Caco-2 (cell line): Measurements from ENCODE around the gene IRF4. TPM values are rescaled to one million over a fixed set of nuclear protein-coding genes. Genes with fewer than 3 reads are reported as not detected.

Experiments used
- BruUV-seq: library from RNA; stranded (reverse); fragments of 400-500 nt; replicated peaks from 2 replicates; lab custom pipeline; 2021; lab: Mats Ljungman, UMichigan
- CTCF ChIA-PET: fragments of 300-600 bp; sonication (Branson Sonifier 250); formaldehyde crosslinking; loops from one replicate; lab custom pipeline; 2022; ENCODE audit warnings: antibody characterized with exemption; lab: Charles Lee
- POLR2A ChIA-PET: fragments of 300-600 bp; sonication (Branson Sonifier 250); formaldehyde crosslinking; loops from one replicate; lab custom pipeline; 2022; ENCODE audit warnings: antibody characterized with exemption; lab: Charles Lee
- DNase-seq, 2 experiments: peaks; one replicate each; pipeline versions ENCODE4 v3.0.0 to v3.0.0-alpha.2; 2020 to 2022
- H3K27me3 ChIP-seq: replicated peaks from 2 replicates; pipeline ENCODE4 v1.6.0; 2011; ENCODE audit warnings: low read length; ENCODE audit not compliant: control insufficient read depth, insufficient read depth
- H3K36me3 ChIP-seq: 2 replicates; pipeline ENCODE4 v1.5.1; 2011; ENCODE audit warnings: low read length; ENCODE audit not compliant: control insufficient read depth, insufficient read depth
- H3K4me1 ChIP-seq: fragments of 250-450 bp; sonication (Bioruptor Pico); 2 replicates; pipeline ENCODE4 v1.5.1; 2020; ENCODE audit warnings: mild to moderate bottlenecking
- H3K4me3 ChIP-seq: 2 replicates; pipeline ENCODE4 v1.5.1; 2011; ENCODE audit warnings: low read depth, mild to moderate bottlenecking, control low read depth, low read length
- H3K9me3 ChIP-seq: fragments of 250-450 bp; sonication (Bioruptor Pico); 2 replicates; pipeline ENCODE4 v1.5.1; 2020; ENCODE audit warnings: mild to moderate bottlenecking, moderate library complexity
- H3K27ac Mint-ChIP-seq: one replicate; pipeline ENCODE4 v1.8.0; 2022; ENCODE audit warnings: mixed read lengths; ENCODE audit not compliant: unreplicated experiment
- H3K27me3 Mint-ChIP-seq: one replicate; pipeline ENCODE4 v1.8.0; 2022; ENCODE audit warnings: mixed read lengths; ENCODE audit not compliant: insufficient read depth, unreplicated experiment
- H3K36me3 Mint-ChIP-seq: one replicate; pipeline ENCODE4 v1.8.0; 2022; ENCODE audit warnings: mild to moderate bottlenecking, mixed read lengths; ENCODE audit not compliant: insufficient read depth, unreplicated experiment
- H3K4me1 Mint-ChIP-seq: one replicate; pipeline ENCODE4 v1.8.0; 2022; ENCODE audit warnings: low read depth, mixed read lengths; ENCODE audit not compliant: unreplicated experiment
- H3K4me3 Mint-ChIP-seq: one replicate; pipeline ENCODE4 v1.8.0; 2022; ENCODE audit warnings: mild to moderate bottlenecking, moderate library complexity, mixed read lengths; ENCODE audit not compliant: unreplicated experiment
- H3K9me3 Mint-ChIP-seq: one replicate; pipeline ENCODE4 v1.8.0; 2022; ENCODE audit warnings: mixed read lengths; ENCODE audit not compliant: unreplicated experiment
- CTCF ChIP-seq, 2 experiments: fragments of 200-600 bp in 1 of 2; IDR thresholded peaks; 1 replicate in 1 of 2; 2 replicates in 1 of 2; pipeline versions ENCODE4 v1.5.1 to v1.8.0; 2011 to 2022; ENCODE audit warnings: antibody characterized with exemption in 1 of 2, control low read depth in 1 of 2, inconsistent platforms in 1 of 2, low read depth in 1 of 2, low read length in 1 of 2, mild to moderate bottlenecking in 1 of 2, moderate library complexity in 1 of 2; ENCODE audit not compliant: insufficient read depth in 1 of 2, severe bottlenecking in 1 of 2, unreplicated experiment in 1 of 2
- intact Hi-C: fragments of 100-400 bp; cut with micrococcal nuclease; formaldehyde crosslinking; loops from one replicate; pipeline ENCODE4 v1.10.0; 2022; ENCODE audit not compliant: unreplicated experiment
- total RNA-seq: library from RNA; stranded (reverse); gene quantifications from 2 replicates; pipeline ENCODE4 v1.2.3, GENCODE V29; 2022

The IRF4 gene
- total RNA-seq, 1 experiment from 2014 or later: not detected

GRCh38 chr6:431504-431903, 40.0 kb downstream of the IRF4 start:
- DNase-seq: no peak
- no TSS peak for BruUV-seq
- Histone ChIP-seq H3K36me3 (no peaks in the 10 kb centered on the region), H3K4me1 (no peaks in the 10 kb centered on the region), H3K4me3 (no peak overlapping the region), H3K9me3 (no peaks in the 10 kb centered on the region), H3K27me3 (no peaks in the 10 kb centered on the region)
- ChIA-PET POLR2A (no interaction called here), CTCF (no interaction called here)
- Mint-ChIP-seq H3K4me1 (no peaks in the 10 kb centered on the region), H3K27me3 (peaks cover 6% of the 10 kb centered on the region), H3K27ac (no peak overlapping the region), H3K9me3 (no peaks in the 10 kb centered on the region), H3K4me3 (no peak overlapping the region), H3K36me3 (no peaks in the 10 kb centered on the region)
- no peak for TF ChIP-seq CTCF (IDR thresholded peaks at IDR 0.05; ENCODE audit: insufficient read depth in 1 of 2, low read depth in 1 of 2, low read length in 1 of 2, severe bottlenecking in 1 of 2, unreplicated experiment in 1 of 2)
- intact Hi-C loops: no loop called here

DNA sequence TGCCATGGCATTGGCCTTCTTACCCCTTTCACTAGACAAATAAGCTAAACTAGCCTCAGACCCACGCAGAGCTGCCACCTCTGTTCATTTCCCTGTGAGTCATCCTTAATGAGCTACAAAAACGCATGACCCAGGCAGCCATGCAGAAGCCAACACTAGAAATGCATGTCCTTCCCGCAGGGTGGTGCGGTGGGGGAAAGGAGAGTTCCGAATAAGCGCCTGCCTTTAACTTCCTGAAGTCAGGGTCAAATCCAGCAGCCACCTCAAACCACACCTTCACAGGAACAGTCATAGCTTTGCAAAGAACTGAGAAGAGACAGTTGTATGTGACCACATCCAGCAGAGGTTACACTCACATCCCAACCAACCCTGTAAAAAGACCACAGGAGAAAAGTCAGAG, 40.4 kb downstream of the IRF4 start:
- H3K27me3 ChIP-seq: no peaks in the 10 kb centered on the region
- H3K9me3 ChIP-seq: no peaks in the 10 kb centered on the region
- no peak overlapping the region for H3K27ac Mint-ChIP-seq
- BruUV-seq: no TSS peak
- ChIA-PET CTCF (no interaction called here), POLR2A (no interaction called here)
- H3K4me1 ChIP-seq: no peaks in the 10 kb centered on the region
- no peaks in the 10 kb centered on the region for H3K4me1 Mint-ChIP-seq
- TF ChIP-seq CTCF (IDR thresholded peaks at IDR 0.05; ENCODE audit: insufficient read depth in 1 of 2, low read depth in 1 of 2, low read length in 1 of 2, severe bottlenecking in 1 of 2, unreplicated experiment in 1 of 2): no peak
- no peaks in the 10 kb centered on the region for H3K36me3 Mint-ChIP-seq
- no peaks in the 10 kb centered on the region for H3K9me3 Mint-ChIP-seq
- intact Hi-C loops: no loop called here
- no peaks in the 10 kb centered on the region for H3K36me3 ChIP-seq
- H3K4me3 ChIP-seq: no peak overlapping the region
- no peak overlapping the region for H3K4me3 Mint-ChIP-seq
- H3K27me3 Mint-ChIP-seq: peaks cover 6% of the 10 kb centered on the region
- no peak for DNase-seq

DNA sequence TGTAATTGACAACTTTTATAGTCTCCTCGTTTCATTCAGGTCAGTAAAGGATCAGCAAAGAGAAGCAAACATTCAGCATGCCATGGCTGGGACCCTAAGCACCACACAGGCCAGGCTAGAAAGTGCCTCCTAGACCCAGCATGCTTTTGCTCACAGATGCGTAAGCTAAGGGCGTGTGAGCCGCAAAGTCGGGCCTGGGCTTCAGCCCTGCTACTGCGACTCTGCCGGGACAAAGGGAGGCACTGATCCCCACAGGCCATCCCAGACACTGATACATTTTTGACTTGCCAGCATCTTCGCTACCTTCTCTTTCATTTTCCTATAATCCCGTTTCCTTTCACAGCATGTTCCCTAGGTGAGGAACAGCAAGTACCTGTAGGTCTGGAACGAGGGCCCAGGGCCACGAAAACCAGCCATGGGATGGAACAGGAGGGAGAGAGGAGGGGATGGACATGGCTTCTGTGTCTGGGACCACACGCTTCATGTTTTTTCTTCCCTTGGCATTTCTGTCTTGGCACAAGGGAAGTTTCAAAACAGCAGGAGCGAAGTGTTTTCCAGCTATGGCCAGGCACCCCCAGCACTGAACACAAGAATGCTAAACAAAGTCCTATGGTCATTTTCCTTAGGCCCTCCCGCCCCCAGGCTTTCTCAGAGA, 42.6 kb downstream of the IRF4 start:
- no peaks in the 10 kb centered on the region for H3K9me3 ChIP-seq
- no peak overlapping the region for H3K4me3 ChIP-seq
- no peak overlapping the region for H3K27ac Mint-ChIP-seq
- H3K27me3 Mint-ChIP-seq: peaks cover 10% of the 10 kb centered on the region
- ChIA-PET CTCF (no interaction called here), POLR2A (no interaction called here)
- H3K27me3 ChIP-seq: no peaks in the 10 kb centered on the region
- no peaks in the 10 kb centered on the region for H3K4me1 Mint-ChIP-seq
- intact Hi-C loops: loop anchor here (2.0 kb wide), 1 partner anchor 29 kb away; no protein-coding TSS in a partner anchor
- no peak for TF ChIP-seq CTCF (IDR thresholded peaks at IDR 0.05; ENCODE audit: insufficient read depth in 1 of 2, low read depth in 1 of 2, low read length in 1 of 2, severe bottlenecking in 1 of 2, unreplicated experiment in 1 of 2)
- no TSS peak for BruUV-seq
- no peaks in the 10 kb centered on the region for H3K36me3 ChIP-seq
- H3K9me3 Mint-ChIP-seq: no peaks in the 10 kb centered on the region
- no peaks in the 10 kb centered on the region for H3K36me3 Mint-ChIP-seq
- DNase-seq: no peak
- no peaks in the 10 kb centered on the region for H3K4me1 ChIP-seq
- H3K4me3 Mint-ChIP-seq: no peak overlapping the region
